HG03439 (cell line): Measurements from ENCODE around the gene KATNAL2.

Experiments used
- ATAC-seq: cut with Tn5 transposase; IDR thresholded peaks from one replicate; pipeline ENCODE4 v1.9.1; 2021; ENCODE audit warnings: mild to moderate bottlenecking, moderate library complexity; ENCODE audit not compliant: unreplicated experiment

The KATNAL2 gene, protein sequence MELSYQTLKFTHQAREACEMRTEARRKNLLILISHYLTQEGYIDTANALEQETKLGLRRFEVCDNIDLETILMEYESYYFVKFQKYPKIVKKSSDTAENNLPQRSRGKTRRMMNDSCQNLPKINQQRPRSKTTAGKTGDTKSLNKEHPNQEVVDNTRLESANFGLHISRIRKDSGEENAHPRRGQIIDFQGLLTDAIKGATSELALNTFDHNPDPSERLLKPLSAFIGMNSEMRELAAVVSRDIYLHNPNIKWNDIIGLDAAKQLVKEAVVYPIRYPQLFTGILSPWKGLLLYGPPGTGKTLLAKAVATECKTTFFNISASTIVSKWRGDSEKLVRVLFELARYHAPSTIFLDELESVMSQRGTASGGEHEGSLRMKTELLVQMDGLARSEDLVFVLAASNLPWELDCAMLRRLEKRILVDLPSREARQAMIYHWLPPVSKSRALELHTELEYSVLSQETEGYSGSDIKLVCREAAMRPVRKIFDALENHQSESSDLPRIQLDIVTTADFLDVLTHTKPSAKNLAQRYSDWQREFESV

DNA sequence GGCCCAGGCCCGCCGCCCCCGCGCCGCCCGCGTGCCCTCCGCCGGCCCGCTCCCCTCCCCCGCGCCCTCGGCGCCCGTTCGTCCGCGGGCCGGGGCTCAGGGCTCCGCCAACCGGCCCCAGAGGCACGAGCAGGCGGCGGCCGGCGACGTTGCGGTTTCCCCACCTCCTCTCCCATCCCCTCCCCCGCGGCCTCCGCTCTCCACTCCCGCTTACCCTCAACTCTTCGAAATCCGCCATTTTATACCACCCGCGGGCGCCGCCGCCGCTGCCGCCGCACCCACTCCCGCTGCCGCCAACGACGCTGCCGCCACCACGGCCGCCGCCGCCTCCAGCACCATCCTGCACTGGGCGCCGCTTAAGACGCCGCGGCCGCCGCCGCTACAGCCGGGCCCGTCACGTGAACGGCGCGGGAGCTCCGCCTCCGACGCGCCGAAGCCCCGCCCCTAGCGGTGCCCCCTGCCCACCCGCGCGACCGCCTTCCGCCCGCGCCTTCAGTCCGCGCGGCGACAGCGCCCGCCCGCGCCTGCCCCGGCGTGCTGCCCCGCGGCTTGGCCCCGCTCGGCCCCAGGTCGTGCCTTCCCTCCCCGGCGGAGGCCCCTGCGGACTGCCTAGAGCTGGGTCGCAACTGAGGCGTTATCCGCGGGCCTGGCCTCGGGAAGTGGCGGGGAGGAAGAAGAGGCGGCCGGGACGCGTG lies at the start of gene KATNAL2, which contains the start of gene PIAS2:
TSS of gene KATNAL2 (plus strand) at position 495 of the 695 bp plus-strand sequence. CDS start 29,271 bp downstream, outside the sequence.
TSS of gene PIAS2 (minus strand) at position 400 of the 695 bp plus-strand sequence. CDS start at position 238, 162 bp downstream.
- peak; percentile 86 for ATAC-seq

DNA sequence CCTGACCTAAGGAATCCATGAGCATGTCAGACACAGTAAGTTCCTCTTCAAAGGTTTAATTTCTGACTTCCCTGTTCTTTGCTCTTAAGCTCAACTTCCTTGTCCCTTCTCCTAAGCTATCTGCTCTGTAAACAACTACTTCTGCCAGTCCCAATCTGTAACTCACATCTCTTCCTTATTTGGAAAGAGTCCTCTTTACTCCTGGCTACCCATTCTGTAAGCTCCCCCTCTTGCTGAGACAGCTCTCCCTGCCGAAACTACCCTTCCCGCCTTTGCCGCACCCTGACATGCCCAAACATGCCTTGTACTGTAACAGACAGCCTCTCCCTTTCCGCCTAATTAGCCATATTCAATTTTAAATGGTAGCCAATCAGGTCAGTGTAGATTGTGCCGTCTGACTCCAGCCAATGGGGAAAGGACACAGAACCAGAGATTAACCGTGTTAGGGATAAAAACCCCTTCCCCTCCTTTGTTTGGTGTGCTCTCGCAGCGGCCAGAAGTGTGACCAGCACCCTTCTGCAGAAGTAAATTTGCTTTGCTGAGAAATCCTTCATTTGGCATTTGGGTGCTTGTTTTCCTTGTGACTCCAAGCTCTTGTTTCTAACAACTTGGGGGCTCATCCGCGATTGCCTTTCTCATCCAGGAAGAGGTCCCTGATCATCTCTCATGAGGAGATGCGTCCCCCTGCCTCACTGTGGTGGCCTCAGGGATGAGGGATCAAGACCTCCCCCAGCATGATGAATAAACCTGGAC lies 49.1 kb upstream of the KATNAL2 start:
- no peak for ATAC-seq

DNA sequence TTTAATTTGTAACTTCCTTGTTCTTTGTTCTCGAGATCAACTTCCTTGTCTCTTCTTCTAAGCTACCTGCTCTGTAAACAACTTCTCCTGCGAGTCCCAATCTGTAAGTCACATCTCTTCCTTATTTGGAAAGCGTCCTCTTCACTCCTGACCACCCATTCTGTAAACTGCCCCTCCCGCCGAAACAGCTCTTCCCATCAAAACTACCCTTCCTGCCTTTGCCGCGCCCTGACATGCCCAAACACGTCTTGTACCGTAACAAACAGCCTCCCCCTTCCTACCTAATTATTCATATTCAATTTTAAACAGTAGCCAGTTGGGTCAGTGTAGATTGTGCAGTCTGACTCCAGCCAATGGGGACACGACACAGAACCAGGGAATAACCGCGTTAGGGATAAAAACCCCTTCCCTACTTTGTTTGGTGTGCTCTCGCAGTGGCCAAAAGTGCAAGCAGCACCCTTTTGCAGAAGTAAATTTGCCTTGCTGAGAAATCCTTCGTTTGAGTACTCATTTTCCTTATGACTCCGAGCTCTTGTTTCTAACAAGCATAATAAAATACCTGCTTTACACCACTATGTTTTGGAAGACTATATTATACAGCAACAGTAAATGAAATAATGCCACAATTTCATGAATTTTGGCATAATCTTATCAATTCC lies 39.9 kb upstream of the KATNAL2 start:
- ATAC-seq = no peak

DNA sequence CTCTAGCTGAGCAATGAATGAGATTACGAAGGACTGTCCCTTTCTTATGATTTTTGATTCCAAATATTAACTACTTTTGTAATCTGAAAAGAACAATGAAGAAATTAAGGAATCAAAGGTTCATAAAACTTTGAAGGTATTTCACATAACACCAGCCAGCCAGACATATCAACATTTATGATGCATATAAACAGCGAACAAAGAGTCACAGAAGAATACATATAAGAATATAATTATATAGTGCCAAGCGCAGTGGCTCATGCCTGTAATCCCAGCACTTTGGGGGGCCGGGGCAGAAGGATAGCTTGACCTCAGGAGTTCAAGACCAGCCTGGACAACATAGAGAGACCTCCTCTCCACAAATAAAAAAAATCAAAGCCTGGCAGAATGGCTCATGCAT lies 34.2 kb upstream of the KATNAL2 start:
- no peak for ATAC-seq

DNA sequence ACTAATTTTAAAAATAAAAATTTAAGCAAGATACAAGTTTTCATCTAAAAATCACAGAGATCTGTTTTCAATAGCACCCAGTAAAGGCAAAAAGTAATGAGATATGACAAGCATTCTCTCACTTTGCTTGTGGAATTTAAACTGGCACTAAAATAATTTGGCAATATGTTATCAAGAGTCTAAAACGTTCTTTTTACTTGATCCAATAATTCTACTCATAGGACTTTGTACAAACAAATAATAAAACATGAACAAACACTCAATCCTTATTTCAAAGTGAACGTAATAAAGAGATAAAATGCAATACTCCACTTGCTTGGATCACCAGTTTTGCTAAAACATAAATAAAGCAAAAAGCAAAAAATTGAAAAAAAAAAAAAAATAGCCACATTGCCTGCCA lies 30.5 kb upstream of the KATNAL2 start:
- no peak for ATAC-seq

DNA sequence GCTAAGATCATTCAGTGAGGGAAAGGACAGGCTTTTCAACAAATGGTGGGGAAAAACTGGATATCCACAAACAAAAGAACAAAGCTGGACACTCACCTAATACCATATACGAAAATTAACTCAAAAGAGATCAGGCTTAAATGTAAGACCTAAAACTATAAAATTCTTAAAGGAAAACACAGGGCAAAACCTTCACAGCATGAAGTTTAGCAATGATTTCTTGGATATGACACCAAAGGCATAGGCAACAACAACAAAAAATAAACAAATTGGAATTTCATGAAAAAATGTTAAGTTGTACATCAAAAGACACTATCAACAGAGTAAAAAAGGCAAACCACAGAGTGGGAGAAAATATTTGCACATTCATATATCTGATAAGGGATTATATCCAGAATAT lies 28.4 kb upstream of the KATNAL2 start:
- ATAC-seq = no peak

DNA sequence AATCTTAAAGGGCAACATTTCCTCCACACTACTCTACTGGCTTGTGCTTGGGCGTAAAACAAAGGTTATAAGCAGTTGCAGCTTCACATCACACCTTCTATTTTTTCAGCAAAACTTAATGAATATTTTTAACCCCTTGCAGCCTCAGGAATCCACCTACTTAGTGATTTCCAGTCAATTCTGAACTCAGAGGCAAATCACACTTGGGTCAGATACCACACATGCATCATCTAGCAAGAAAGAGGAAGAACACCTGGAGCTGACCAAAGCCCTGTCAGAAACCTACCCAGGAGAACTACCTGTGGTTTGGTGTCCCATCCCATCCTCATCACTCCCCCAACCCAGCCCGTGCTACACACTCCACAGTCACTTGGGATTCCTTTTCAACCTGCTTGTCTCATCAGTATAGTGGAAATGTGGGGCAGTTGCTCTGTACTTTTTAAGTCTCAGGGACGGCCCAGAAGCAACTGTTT lies 25.6 kb upstream of the KATNAL2 start:
- peak; percentile 73 for ATAC-seq

DNA sequence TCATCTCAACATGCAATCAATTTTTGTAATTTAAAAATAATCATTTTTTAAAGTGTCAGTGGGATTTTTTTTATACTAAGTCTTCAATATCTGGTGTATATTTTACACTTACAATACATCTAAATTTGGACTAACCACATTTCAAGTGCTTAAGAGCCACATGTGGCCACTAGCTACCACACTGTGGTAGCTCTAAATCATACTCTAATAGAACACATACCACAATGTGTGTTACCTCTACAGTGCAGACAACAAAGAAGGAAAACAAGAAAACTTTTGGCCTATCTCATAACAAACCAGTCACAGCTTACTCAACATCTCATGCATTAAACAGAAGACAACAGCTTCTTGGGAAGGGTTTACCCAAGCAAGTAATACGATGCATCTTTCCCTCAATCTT lies 24.6 kb upstream of the KATNAL2 start:
- ATAC-seq = peak; percentile 42

DNA sequence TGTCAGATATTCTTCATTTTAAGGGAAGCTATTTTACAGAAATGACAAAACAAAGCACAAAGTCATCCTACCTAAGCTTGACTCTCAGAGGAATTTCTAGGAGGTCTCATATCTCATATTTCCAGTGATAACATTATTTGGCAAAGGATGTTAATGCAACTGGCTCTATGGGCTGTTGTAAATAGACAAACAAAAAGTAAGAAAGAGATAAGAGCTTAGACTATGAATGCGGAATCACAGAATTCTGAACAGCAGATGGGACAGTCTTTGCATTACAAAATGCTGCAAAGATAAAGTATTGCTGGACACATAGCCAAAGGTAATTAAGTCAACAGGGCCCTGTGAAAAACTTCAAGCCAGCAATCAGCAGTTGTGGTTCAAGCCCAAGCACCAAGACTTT lies 24.0 kb upstream of the KATNAL2 start:
- no peak for ATAC-seq

DNA sequence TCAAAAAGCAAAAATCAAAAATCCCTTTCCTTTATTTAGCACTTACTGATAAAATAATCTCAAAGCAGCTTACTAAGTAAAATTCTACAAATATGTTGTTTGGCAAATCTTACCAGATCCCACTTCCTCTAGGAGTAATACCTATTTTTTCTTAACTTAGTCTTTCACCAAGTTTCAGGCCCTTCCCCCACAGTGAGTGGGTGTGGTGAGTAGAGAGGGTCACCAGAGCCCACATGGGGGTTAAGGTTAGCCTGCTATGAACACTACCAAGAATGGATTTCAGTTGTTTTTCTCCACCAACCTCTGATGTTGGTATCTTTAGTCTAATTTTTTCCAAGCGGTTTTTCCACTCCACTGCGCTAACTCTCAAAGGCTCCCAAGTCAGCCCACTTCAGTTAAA lies 23.3 kb upstream of the KATNAL2 start:
- ATAC-seq = no peak

DNA sequence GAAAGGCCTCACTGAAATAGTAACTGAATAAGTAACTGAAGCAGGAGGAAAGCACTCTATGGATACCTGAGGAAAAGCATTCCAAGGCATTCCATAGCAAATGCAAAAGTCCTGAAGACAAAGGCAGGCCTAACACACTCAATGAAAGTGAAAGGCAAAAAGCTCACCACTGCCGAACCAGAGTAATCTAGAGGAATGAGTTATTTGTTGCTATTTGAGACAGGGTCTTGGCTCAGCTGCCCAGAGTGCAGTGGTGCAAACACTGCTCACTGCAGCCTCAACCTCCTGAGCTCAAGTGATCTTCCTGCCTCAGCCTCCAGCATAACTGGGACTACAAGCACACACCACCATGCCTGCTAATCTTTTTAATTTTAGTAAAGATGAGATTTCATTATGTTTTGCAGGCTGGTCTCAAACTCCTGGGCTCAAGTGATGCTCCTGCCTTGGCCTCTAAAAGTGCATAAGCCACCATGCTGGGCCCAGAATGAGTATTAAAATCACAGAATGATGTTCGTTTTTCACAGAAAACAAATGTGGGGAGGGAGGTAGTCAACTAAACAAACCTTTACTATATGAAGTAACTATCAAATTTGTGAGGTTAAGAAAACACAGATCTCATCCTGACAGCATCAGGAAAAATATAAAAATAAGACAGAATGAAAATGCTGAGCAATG lies 18.0 kb upstream of the KATNAL2 start:
- ATAC-seq = no peak

DNA sequence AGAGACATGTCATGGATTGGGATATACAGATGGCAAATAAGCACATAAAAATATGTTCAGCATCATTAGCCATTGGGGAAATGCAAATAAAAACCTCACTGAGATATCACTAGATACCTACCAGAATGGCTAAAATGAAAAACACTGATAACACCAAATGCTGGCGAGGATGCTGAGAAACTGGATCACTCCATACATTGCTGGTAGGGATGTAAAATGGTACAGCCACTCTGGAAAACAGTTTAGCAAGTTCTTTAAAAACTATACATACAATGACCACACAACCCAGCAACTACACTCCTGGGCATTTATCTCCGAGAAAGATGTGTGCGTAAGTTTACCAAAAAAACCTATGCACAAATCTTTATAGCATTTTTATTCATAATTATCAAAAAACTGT lies 14.0 kb upstream of the KATNAL2 start:
- ATAC-seq = no peak

DNA sequence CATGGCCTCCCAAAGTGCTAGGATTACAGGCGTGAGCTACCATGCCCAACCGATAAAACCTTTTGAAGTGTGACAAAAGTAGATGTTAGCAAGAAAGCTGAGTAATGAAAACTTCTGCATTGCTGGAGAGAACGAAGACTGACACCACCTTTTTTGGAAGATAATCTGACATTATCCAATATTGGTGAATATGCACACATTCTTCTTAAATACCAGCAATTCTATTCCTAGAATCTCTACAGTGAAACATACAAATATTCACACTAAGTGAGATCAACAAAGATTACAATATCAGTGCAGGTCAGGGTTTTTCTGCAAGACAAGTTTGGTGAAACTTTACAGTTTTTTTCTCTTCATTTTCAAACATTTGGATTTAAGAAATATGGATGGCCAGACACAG lies 7.9 kb upstream of the KATNAL2 start:
- ATAC-seq = no peak

DNA sequence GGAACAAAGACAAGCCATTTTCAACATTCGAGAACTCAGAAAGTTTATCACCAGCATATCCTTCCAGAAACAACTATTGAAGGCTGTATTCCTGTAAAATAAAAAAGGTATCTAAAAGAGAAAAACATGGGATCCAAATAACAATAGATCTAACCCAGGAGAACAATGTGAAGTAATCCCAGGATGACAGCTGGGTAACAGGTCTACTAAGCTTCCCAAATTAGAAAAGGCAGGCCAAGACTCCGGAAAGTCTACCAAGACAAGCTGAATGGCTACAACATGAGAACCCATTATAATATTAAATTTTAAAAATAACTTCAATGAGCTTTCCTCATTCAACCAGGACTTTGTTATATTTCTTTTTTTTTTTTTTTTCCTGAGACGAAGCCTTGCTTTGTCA lies 6.5 kb upstream of the KATNAL2 start:
- ATAC-seq = no peak

DNA sequence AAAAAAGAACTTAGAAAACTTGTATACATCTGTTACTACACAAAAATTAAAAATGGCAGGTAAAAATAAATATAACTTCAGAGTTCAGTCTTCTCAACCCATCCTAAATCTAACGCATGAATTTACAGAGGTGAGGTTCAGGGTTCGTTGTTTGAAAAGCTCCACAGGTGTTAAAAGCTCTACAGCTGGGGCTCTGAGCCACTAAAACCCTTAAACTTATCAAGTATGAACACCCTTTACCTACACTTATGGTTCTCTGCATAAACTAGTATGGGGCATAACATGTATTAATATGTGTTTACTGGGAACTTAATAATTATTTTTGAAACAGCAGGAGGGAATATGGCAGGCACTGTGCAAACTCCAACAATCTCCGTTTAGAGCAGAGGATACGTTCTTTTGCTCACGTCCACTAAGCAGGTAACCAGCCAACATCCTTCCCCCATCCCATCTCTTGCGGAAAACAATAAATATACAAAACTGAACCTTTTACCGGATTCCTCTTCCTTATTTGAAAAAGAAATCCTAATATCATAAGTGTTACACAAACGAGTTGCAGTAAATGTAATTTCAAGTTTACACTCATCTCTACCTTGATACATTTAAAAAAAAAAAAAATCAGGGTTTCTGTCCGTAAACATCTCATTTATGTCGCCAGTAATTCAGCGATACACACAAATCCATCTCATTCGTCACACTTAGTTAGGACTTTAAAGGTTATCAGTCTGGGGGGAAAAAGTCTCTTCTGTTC lies 1.4 kb upstream of the KATNAL2 start:
- no peak for ATAC-seq

DNA sequence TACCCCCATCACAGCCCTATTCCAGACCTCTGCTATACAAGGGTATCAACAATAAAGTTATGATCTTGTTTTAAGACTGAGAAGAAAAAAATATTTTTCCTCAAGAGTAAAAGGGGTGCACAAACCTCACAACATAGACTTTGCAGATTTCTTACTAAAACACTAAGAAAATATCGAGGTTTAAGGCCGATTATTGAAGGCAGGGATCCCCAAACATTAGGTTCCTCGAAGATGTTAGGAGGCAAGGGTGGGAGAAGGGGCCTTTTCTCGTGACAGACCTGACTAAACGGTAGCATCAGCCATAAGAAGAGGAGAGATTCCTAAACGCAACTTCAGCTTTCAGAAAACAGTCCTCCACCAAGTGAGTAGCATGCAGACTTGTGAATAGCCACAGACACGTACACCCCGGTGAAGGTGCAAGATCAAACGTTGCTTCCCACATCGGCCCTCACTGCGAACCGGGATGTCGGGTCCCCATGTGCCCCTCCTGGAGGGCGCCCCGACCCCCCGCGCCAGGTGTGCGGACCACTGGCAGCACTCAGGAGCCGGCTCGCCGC lies 773 bp upstream of the KATNAL2 start:
- ATAC-seq = no peak

DNA sequence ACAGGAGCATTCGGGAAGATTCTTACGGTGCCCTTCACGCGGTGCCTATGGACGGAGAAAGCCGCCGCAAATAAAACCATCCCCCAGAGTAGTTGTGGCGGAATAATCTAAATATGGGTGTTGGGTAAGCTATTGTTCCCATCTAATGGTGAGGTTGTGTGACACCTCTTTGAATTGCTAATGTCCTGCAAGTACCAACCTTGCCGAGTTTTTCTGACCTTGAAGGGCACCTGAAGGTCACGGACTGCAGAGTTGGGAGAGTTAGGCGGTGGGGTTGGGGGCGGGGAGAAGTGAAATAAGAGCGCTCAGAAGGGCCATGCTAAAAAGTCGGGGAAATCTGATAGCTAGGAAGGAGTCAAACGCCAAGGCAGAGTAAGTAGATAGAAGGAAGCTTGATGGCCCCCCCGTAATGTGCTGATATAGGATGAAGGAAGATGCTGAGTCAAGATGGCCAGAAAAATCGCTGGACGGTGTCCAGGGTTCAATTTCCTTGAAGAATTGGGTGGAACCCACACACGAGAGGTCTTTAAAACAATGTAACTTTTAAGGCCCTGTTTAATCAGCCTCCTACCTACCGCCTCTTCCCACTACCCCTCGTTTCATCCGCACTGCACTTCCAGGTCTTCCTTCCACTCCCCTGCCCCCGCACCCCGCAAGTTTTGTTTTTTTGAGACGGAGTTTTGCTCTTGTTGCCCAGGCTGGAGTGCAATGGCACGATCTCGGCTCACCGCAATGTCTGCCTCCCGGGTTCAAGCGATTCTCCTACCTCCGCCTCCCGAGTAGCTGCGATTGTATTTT lies 600 bp downstream of the KATNAL2 start:
- peak; percentile 14 for ATAC-seq

DNA sequence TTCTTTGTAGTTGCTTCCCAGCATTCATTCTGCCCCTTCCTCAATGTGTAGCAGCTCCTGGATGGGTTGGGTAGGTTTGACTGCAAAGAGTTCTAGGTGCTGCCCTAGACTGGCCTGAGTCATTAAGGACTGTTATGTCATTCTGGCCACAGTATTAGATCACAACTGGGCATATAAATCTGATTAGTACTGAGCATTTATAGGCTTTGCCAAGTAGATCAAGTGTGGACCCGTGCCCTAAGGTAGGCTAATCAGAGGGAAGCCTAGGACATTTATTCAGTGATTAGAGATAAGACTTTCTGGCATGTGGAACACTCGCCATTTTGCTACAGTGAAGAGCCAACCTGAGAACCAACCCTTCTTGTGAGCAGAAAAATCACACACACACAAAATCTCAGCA lies 2.7 kb downstream of the KATNAL2 start:
- ATAC-seq = no peak
